HG02588 (cell line): ENCODE measurements around the gene ITGAL.

Experiments
- ATAC-seq: cut with Tn5 transposase; IDR thresholded peaks from one replicate; pipeline ENCODE4 v1.9.1; 2021; ENCODE audit warnings: mild to moderate bottlenecking, moderate library complexity; ENCODE audit not compliant: unreplicated experiment

ITGAL gene

GRCh38 chr16:30541502-30542329, 69.2 kb downstream of the ITGAL start:
- no peak for ATAC-seq

DNA sequence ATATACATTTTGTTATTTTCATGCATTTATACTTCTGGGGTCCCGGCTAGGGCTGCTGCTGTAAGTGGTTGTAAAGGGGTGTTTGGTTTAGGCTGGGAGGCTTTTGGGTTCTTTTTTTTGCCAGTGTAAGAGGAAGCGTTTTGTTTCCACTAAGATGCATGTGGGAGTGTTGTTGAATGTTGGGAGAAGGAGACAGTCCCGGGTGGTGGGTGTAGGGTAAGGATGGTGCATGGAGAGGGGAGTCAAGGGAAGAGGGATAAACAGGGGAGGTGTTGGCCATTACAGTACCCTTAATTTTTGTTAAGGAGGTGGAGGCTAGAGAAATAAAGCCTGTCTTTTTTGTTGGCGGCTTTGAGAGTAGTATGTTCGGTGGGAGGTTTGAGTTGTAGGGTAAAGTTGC, 70.5 kb downstream of the ITGAL start:
- no peak for ATAC-seq

- ATAC-seq: no peak
Measured at GRCh38 chr16:30546115-30546514, 73.6 kb downstream of the ITGAL start.

GRCh38 chr16:30548416-30549253, 76.1 kb downstream of the ITGAL start:
- ATAC-seq: no peak

GRCh38 chr16:30551781-30552180, 79.2 kb downstream of the ITGAL start:
- no peak for ATAC-seq

- ATAC-seq: no peak
Measured at GRCh38 chr16:30552956-30553355, 80.4 kb downstream of the ITGAL start.

DNA sequence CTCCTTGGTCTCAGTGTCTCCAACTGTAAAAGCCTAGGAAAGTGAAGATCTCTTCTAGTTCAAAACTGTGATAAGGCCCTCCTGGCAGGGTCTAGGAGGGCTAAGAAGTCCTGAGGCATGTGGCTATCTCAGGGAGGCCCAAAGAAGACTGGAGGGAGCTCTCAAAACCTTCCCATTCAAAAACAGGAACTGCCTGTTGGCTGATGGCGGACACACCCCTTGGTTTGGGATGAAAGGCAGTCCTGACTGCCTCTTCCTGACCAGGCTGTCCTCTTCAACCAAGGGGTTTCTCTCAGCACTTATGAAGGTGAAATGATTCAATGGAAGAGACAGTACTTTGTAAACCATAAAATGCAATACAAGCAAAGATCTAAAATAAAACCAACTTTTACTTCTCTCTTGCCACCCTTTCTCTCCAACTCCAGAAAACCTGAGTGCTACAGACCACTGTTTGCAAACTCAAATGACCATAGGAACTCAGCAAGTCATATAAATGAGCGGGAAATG, 80.9 kb downstream of the ITGAL start:
- ATAC-seq: no peak

- no peak for ATAC-seq
Measured at GRCh38 chr16:30554557-30555314, 82.2 kb downstream of the ITGAL start.

GRCh38 chr16:30555315-30556124, 83.0 kb downstream of the ITGAL start:
- ATAC-seq: no peak

DNA sequence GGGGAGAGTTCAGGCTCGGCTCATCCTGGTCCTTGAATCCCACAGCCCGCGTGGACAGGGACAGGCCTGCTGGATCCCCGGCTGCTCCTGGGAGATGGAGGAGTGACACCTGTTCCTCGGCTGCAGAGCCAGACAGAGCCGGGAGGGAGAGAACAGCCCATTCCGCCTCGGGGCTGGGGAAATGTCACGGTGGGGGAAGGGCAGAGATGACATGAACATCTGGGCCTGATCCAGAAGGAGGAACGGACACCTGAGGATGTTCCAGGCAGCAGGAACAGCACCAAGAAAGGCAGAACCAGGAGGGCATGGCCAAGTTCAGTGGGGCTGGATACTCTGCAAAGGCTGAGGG, 83.6 kb downstream of the ITGAL start:
- ATAC-seq: no peak

DNA sequence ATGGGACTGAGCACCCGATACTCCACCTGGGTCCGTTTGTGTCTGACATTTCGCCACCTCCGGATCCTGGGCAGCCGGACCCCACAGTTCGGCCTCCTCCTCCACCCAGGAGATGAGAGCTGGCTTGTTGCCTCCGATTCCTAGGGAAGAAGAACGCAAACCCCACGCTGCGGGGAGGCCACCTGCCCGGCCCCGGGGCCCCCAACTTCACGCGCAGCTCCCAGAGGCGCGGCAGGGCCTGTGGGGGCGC, 85.1 kb downstream of the ITGAL start:
- peak; percentile 10 for ATAC-seq

DNA sequence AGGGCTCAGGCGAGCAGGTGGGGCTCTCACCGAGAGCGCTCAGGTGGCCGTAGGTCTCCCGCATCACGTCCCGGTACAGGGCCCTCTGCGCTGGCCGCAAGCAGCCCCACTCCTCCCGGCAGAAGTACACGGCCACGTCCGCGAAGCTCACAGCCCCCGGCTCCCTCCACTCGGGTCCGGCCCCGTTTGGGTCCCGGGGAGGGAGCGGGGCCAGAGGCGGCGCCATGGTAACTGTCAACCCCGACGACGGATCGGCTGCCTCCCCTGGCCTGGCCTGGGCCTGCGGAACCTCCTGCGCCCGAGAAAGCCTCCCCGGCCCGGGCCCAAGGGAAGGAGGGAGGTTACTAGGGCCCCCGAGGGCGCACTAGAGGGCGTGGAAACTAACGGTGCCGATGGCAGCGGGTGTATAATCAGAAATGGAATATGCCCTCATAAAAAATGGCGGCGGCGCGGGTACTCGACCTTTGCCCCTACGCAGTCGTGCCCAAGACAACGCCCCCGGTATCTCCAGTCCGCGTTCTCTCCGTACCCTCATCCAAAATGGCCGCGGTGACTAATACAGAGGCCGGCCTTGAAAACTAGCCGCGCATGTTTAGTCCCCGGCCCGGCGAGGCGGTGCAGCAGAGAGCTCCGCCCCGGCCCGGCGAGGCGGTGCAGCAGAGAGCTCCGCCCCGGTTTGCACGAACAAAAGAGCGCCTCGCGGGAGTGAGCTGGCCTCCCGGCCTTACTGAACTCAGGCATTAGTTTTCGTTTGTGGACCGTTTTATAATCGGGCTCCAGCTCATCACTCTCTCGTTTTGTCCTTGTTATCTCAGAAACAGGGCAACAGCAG, 85.6 kb downstream of the ITGAL start, which contains the start of gene ZNF764:
ZNF764 (minus strand) TSS at position 418 of the 832 bp plus-strand sequence; CDS start at position 226, 192 bp downstream.
- peak; percentile 79 for ATAC-seq

DNA sequence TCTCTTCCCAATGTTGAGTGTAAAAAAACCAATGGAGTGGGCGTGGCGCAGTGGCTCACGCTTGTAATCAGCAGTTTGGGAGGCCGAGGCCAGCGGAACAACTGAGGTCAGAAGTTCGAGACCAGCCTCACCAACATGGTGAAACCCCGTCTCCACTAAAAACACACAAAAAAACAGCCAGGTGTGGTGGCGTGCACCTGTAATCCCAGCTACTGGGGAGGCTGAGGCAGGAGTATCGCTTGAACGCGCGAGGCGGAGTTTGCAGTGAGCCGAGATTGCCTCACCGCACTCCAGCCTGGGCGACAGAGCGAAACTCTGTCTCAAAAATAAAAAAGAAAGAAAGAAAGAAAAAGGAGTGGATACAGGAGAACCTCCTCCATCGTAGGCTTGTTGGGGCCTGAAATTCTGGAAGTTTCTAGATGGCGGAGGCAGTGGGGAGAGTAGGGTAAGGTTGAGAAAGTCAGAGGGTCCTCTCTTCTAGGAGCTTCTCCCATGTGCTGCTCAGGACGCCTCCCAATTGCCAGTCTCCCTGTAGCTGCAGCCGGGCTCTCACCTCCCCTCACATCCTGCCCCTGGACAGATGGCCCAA, 86.3 kb downstream of the ITGAL start:
- no peak for ATAC-seq

- no peak for ATAC-seq
Measured at GRCh38 chr16:30559690-30560089, 87.1 kb downstream of the ITGAL start.

- ATAC-seq: no peak
Measured at GRCh38 chr16:30561089-30561816, 88.7 kb downstream of the ITGAL start.

- no peak for ATAC-seq
Measured at GRCh38 chr16:30562021-30562420, 89.5 kb downstream of the ITGAL start.

- ATAC-seq: no peak
Measured at GRCh38 chr16:30565526-30565925, 93.0 kb downstream of the ITGAL start.

- ATAC-seq: no peak
Measured at GRCh38 chr16:30565984-30566383, 93.4 kb downstream of the ITGAL start.

DNA sequence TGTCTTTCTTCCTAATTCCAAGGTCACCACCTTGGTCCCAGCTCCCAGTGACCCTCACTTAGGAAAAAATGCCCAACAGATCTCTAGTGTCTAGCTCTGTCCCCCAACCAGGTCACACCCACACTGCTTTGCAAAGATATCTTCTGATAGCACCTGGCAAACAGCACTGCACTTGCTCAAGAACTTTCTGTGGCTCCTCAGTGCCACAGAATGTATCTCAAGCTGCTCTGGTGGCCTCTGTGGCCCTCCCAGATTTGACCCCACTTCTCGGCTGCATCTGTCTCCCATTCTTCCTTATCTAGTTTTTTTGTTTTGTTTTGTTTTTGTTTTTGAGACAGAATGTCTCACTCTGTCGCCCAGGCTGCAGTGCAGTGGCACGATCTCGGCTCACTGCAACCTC, 94.0 kb downstream of the ITGAL start:
- no peak for ATAC-seq
